Heart right ventricle (tissue), 16 donors: ENCODE data around the gene TFDP3. TPM values are rescaled to one million over a fixed set of nuclear protein-coding genes. Genes with fewer than 3 reads are reported as not detected.

Experiments used
- ATAC-seq, 8 donors: fragments of 200-7000 bp; cut with Tn5 transposase; one replicate each; pipeline ENCODE4 v1.9.1; 2020; ENCODE audit warnings: mild to moderate bottlenecking in 8 of 8, moderate library complexity in 8 of 8, moderate number of reproducible peaks in 1 of 8
- DNase-seq, 2 donors: peaks; one replicate each; pipeline ENCODE4 v3.0.0-alpha.2; 2020
- H3K27ac ChIP-seq, 10 donors: fragments of 200-600 bp; sonication (generic) in 2 of 10; one replicate each; pipeline versions ENCODE4 v1.5.0 to v1.8.0; 2020 to 2022; ENCODE audit warnings: mild to moderate bottlenecking in 3 of 10
- H3K27me3 ChIP-seq, 7 donors: fragments of 200-600 bp; one replicate each; pipeline ENCODE4 v1.8.0; 2021 to 2022; ENCODE audit warnings: mild to moderate bottlenecking in 2 of 7
- H3K36me3 ChIP-seq, 9 donors: fragments of 200-600 bp; sonication (generic) in 1 of 9; one replicate each; pipeline versions ENCODE4 v1.5.0 to v1.8.0; 2020 to 2022; ENCODE audit warnings: mild to moderate bottlenecking in 2 of 9
- H3K4me1 ChIP-seq, 9 donors: fragments of 200-600 bp; sonication (generic) in 1 of 9; one replicate each; pipeline versions ENCODE4 v1.5.0 to v1.8.0; 2020 to 2022; ENCODE audit warnings: mild to moderate bottlenecking in 4 of 9
- H3K4me3 ChIP-seq, 10 donors: fragments of 200-600 bp; sonication (generic) in 2 of 10; one replicate each; pipeline versions ENCODE4 v1.5.0 to v1.8.0; 2020 to 2022; ENCODE audit warnings: mild to moderate bottlenecking in 7 of 10, moderate library complexity in 2 of 10
- H3K9me3 ChIP-seq, 11 donors: fragments of 200-600 bp in 10 of 11; sonication (generic) in 2 of 11; one replicate each; pipeline versions ENCODE4 v1.5.0 to v1.8.0; 2013 to 2022; ENCODE audit warnings: mild to moderate bottlenecking in 2 of 11, control low read depth in 1 of 11, moderate library complexity in 1 of 11
- CTCF ChIP-seq, 9 donors: fragments of 200-600 bp; sonication (generic) in 2 of 9; IDR thresholded peaks; one replicate each; pipeline versions ENCODE4 v1.5.0 to v1.8.0; 2021 to 2022; ENCODE audit warnings: antibody characterized with exemption in 9 of 9, mild to moderate bottlenecking in 5 of 9, moderate library complexity in 1 of 9
- WGBS, 2 donors: extraction: QIAGEN DNeasy Blood & Tissue Kit; methylation state at CpG; one replicate each; pipeline ENCODE4 v1.1.7; 2013; ENCODE audit warnings: inconsistent platforms in 1 of 2; 5-methylcytosine and 5-hydroxymethylcytosine counted together
- intact Hi-C, 10 donors: fragments of 100-400 bp; cut with DNase I; formaldehyde crosslinking; loops; one replicate each; pipeline versions ENCODE4 v1.11.1 to v1.14.2; 2022
- polyA plus RNA-seq, 2 donors: library from polyadenylated mRNA; stranded (reverse); fragments of 200-250 nt; gene quantifications; one replicate each; pipeline ENCODE4 v1.2.3, GENCODE V29; 2013
- total RNA-seq, 10 donors: library from RNA; stranded (reverse); fragmentation: NEBNext Ultra II Directional in 3 of 10; extraction: Animal tissue kit (Norgen Biotek cat#: 25700) in 3 of 10; gene quantifications; one replicate each; pipeline versions ENCODE4 v1.2.1 to v1.2.4, GENCODE V29; 2021 to 2023
- donor health status: Arrhythmogenic right ventricular cardiomyopathy.
- donor health status: ischemic (EF 13 %, LVEDD 7.1; RV severe dilation, severe dysfunction).
- donor health status: healthy with polysubstance abuse.
- donor health status: DM: no; HTN: yes; CAD: no.
- donor health status: DM: no; HTN: no; CAD: no.
- donor health status: ischemic (EF 25% LVEDD 6.9; RV normal size, moderate dysfunction).
- donor health status: ischemic (EF 25% LVEDD 5.7; RV mildly dilated, moderate dysfunction).
- donor health status: healthy.
- donor health status: DM: yes; HTN: yes; CAD: no.
- donor health status: Ischemic cardiomyopathy.
- donor health status: ischemic (EF 35%, LVEDD 5.7; RV mildly dilated, moderate dysfunction).
- donor health status: nonischemic (EF 11% LVEDD 7.7; RV severe dilation, severe dysfunction).
- donor health status: DM: yes; HTN: yes; CAD: no.
- donor health status: PGD.
- donor health status: ischemic (EF 29% LVEDD 5.4; RV normal size, mild dysfunction).
- donor health status: nonischemic (EF 23%, LVEDD 6.1; RV moderate dilation, normal function).

Gene TFDP3
- total and polyA plus RNA-seq, 12 donors: not detected

- no peak overlapping the region for H3K4me3 ChIP-seq
- 65 to 73% methylated on average over 2 of the region's 2 CpGs for WGBS, 2 donors
- peaks cover 0 to 11% (median 0%) of the 10 kb centered on the region in 7 donors for H3K27me3 ChIP-seq
- no peak overlapping the region for H3K27ac ChIP-seq
- H3K9me3 ChIP-seq: peaks cover 0 to 29% (median 2%) of the 10 kb centered on the region in 11 donors
- intact Hi-C loops: no loop called here
- no peaks in the 10 kb centered on the region for H3K36me3 ChIP-seq
- no peak for DNase-seq
- ATAC-seq: no peak
- no peak for TF ChIP-seq CTCF (IDR thresholded peaks at IDR 0.05)
- no peaks in the 10 kb centered on the region for H3K4me1 ChIP-seq
These were observed 30.0 kb upstream of the TFDP3 start for GRCh38 chrX:133248177-133248576.

DNA sequence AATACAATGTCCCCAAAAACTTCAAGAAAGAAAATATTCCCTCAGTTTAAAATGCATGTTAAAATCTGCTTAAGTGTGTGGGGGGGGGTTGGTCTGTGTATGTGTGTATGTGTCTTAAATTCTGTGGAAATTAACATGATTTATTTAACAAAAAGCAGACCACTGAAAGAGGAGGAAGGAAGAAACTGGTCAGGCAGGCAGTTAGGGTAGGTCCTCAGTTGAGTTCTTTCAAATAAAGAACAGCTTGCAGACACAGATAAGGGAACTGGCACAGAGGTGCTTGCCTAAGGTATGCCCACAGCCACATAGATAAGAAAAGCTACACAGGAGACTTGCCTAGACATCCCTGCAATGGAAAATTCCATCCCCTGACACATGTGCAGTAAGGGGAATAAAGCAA, 28.8 kb upstream of the TFDP3 start:
- ATAC-seq (no peak), DNase-seq (no peak)
- H3K36me3 ChIP-seq: no peaks in the 10 kb centered on the region
- intact Hi-C loops: no loop called here
- TF ChIP-seq CTCF (IDR thresholded peaks at IDR 0.05): no peak
- no peaks in the 10 kb centered on the region for H3K4me1 ChIP-seq
- peaks cover 0 to 29% (median 2%) of the 10 kb centered on the region in 11 donors for H3K9me3 ChIP-seq
- H3K27me3 ChIP-seq: peaks cover 0 to 11% (median 0%) of the 10 kb centered on the region in 7 donors
- no peak overlapping the region for H3K27ac ChIP-seq
- no peak overlapping the region for H3K4me3 ChIP-seq

DNA sequence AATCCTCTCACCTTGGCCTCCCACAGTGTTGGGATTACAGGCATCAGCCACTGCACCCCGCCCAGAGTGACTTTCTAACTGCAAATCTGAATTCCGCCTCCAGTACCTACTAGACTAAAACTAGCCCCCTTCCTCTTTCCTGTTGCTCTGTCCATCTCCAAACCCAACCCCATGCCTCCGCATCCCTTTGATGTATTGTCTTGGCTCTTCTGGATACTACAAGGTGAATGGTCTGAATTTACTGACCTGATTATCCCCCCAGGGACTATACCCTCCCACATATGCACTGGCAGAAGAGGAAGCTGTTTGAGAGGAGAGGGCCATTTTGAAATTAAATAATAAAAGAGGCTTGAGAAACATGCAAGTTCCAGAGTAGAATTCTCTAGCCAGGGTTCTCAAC, 17.7 kb upstream of the TFDP3 start:
- Histone ChIP-seq H3K9me3 (no peaks in the 10 kb centered on the region), H3K4me3 (no peak overlapping the region), H3K4me1 (no peaks in the 10 kb centered on the region), H3K36me3 (no peaks in the 10 kb centered on the region), H3K27ac (no peak overlapping the region), H3K27me3 (peaks cover 0 to 43% (median 0%) of the 10 kb centered on the region in 7 donors)
- ATAC-seq: no peak
- no peak for DNase-seq
- WGBS, 2 donors: 93 to 95% methylated on average over 3 of the region's 3 CpGs
- TF ChIP-seq CTCF (IDR thresholded peaks at IDR 0.05): no peak
- intact Hi-C loops: no loop called here

DNA sequence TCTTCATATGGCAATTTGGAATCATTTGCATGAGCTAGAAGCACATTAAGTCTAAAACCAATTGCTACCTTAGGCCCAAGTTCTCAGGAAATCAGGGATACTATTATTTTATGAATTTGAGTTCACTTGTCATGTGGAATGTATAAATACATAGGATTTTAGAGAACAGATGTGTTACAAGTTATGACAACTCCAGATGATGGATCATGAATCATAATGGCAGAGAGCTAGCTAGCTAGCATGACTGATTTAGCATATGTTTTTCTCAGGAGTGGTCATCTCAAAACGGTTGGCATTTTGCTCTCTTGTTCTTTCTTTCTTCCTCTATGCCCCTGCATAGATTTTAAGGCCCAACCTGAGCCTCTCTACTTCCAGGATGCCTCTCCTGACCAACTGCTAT, 14.2 kb upstream of the TFDP3 start:
- Histone ChIP-seq H3K4me3 (no peak overlapping the region), H3K4me1 (no peaks in the 10 kb centered on the region), H3K27me3 (peaks cover 0 to 28% (median 0%) of the 10 kb centered on the region in 7 donors), H3K36me3 (no peaks in the 10 kb centered on the region), H3K9me3 (no peaks in the 10 kb centered on the region), H3K27ac (no peak overlapping the region)
- no peak for TF ChIP-seq CTCF (IDR thresholded peaks at IDR 0.05)
- intact Hi-C loops: no loop called here
- 58 to 63% methylated on average over 1 of the region's 1 CpG for WGBS, 2 donors
- ATAC-seq: no peak
- no peak for DNase-seq
